Endothelial cell of umbilical vein (primary cell): ENCODE data around the gene POR. TPM values are rescaled to one million over a fixed set of nuclear protein-coding genes. Genes with fewer than 3 reads are reported as not detected.

Experiments
- BruUV-seq: library from RNA; stranded (reverse); fragments of 400-500 nt; replicated peaks from 2 replicates; lab custom pipeline; 2021; lab: Mats Ljungman, UMichigan
- CTCF ChIA-PET: fragments of 300-600, 350-600 bp; sonication (Branson Sonifier 250); formaldehyde crosslinking; loops from one replicate; lab custom pipeline; 2021; ENCODE audit warnings: antibody characterized with exemption, inconsistent platforms; lab: Charles Lee
- POLR2A ChIA-PET: fragments of 300-600, 350-600 bp; sonication (Branson Sonifier 250); formaldehyde crosslinking; loops from one replicate; lab custom pipeline; 2021; ENCODE audit warnings: antibody characterized with exemption, inconsistent platforms; lab: Charles Lee
- DNase-seq: peaks from one replicate; pipeline ENCODE4 v3.0.0-alpha.2; 2011; ENCODE audit warnings: low read depth, low spot score
- FAIRE-seq: peaks from 2 replicates; lab custom pipeline; 2011; peaks lifted over from hg19 to GRCh38; lab: Jason Lieb, UNC
- H2AFZ ChIP-seq: 2 replicates; pipeline ENCODE4 v1.6.0; 2012; ENCODE audit warnings: low read depth, low read length, control low read depth, inconsistent platforms
- H3K27ac ChIP-seq: 2 replicates; pipeline ENCODE4 v1.5.1; 2011; ENCODE audit warnings: low read depth, mild to moderate bottlenecking, control low read depth, low read length, moderate library complexity; ENCODE audit not compliant: insufficient read depth
- H3K27me3 ChIP-seq, 2 experiments: 2 replicates each; pipeline versions ENCODE4 v1.6.0 to v1.6.1; 2011; ENCODE audit warnings: low read length in 2 of 2, mixed read lengths in 1 of 2; ENCODE audit not compliant: control insufficient read depth in 2 of 2, insufficient read depth in 2 of 2
- H3K36me3 ChIP-seq, 2 experiments: 2 replicates in 1 of 2; 3 replicates in 1 of 2; pipeline ENCODE4 v1.5.1; 2011; ENCODE audit warnings: low read length in 2 of 2, mild to moderate bottlenecking in 1 of 2, moderate library complexity in 1 of 2; ENCODE audit not compliant: control insufficient read depth in 2 of 2, insufficient read depth in 2 of 2; ENCODE audit errors: extremely low read depth in 1 of 2
- H3K4me1 ChIP-seq: 3 replicates; pipeline ENCODE4 v1.5.1; 2011; ENCODE audit warnings: mild to moderate bottlenecking, low read length; ENCODE audit not compliant: control insufficient read depth, insufficient read depth; ENCODE audit errors: extremely low read depth
- H3K4me2 ChIP-seq: 2 replicates; pipeline ENCODE4 v1.6.1; 2011; ENCODE audit warnings: low read length, control low read depth, mixed read lengths; ENCODE audit not compliant: insufficient read depth
- H3K4me3 ChIP-seq, 3 experiments: fragments of 200-600 bp in 1 of 3; sonication (generic), shearing (Covaris generic) in 1 of 3; replicated peaks in 1 of 3; 2 replicates each; pipeline ENCODE4 v1.5.1; 2011 to 2016; ENCODE audit warnings: control low read depth in 3 of 3, low read length in 3 of 3, mild to moderate bottlenecking in 2 of 3, inconsistent platforms in 1 of 3, low read depth in 1 of 3, moderate library complexity in 1 of 3; ENCODE audit not compliant: insufficient read depth in 1 of 3
- H3K79me2 ChIP-seq: 2 replicates; pipeline ENCODE4 v1.6.0; 2012; ENCODE audit warnings: low read length, inconsistent platforms; ENCODE audit not compliant: control insufficient read depth, insufficient read depth
- H3K9ac ChIP-seq: replicated peaks from 2 replicates; pipeline ENCODE3; 2011; ENCODE audit warnings: low read length, control low read depth; ENCODE audit not compliant: insufficient read depth; ENCODE audit errors: extremely low read depth
- H3K9me1 ChIP-seq: replicated peaks from 3 replicates; pipeline ENCODE4 v1.6.0; 2011; ENCODE audit warnings: mild to moderate bottlenecking, low read length; ENCODE audit not compliant: control insufficient read depth, insufficient read depth; ENCODE audit errors: extremely low read depth
- H3K9me3 ChIP-seq: replicated peaks from 2 replicates; pipeline ENCODE4 v1.5.1; 2012; ENCODE audit warnings: low read length, inconsistent platforms; ENCODE audit not compliant: control insufficient read depth, insufficient read depth
- H4K20me1 ChIP-seq: replicated peaks from 2 replicates; pipeline ENCODE3; 2011; ENCODE audit warnings: mild to moderate bottlenecking, low read length; ENCODE audit not compliant: control insufficient read depth, insufficient read depth; ENCODE audit errors: extremely low read depth
- EZH2 ChIP-seq: IDR thresholded peaks from 2 replicates; pipeline ENCODE4 v1.6.1; 2012; ENCODE audit warnings: borderline replicate concordance, low read depth, mild to moderate bottlenecking, moderate library complexity, low read length, inconsistent platforms; ENCODE audit not compliant: severe bottlenecking
- FOS ChIP-seq: IDR thresholded peaks from 2 replicates; pipeline ENCODE4 v1.6.1; 2011; ENCODE audit warnings: mild to moderate bottlenecking, low read length, moderate library complexity, borderline replicate concordance; ENCODE audit not compliant: insufficient read depth
- GATA2 ChIP-seq: IDR thresholded peaks from 2 replicates; pipeline ENCODE4 v1.7.0; 2011; ENCODE audit warnings: low read depth, mild to moderate bottlenecking, moderate library complexity, mixed read lengths, low read length; ENCODE audit not compliant: insufficient read length, insufficient read depth
- JUN ChIP-seq: IDR thresholded peaks from 2 replicates; pipeline ENCODE4 v1.6.1; 2011; ENCODE audit warnings: borderline replicate concordance, low read depth; ENCODE audit not compliant: insufficient read length, insufficient read depth
- MYC ChIP-seq: IDR thresholded peaks from one replicate; pipeline ENCODE4 v1.6.1; 2011; ENCODE audit warnings: mild to moderate bottlenecking, low read depth, low read length
- POLR2A ChIP-seq: IDR thresholded peaks from 2 replicates; pipeline ENCODE4 v1.6.1; 2012; ENCODE audit warnings: low read depth, mild to moderate bottlenecking, control low read depth, low read length
- POLR2AphosphoS5 ChIP-seq: IDR thresholded peaks from 2 replicates; pipeline ENCODE4 v1.6.1; 2012; ENCODE audit warnings: low read depth, mild to moderate bottlenecking, control low read depth, low read length, moderate library complexity; ENCODE audit not compliant: insufficient read depth
- dilution Hi-C: fragments of 300-500 bp; cut with MboI; formaldehyde crosslinking; loops from one replicate; pipeline ENCODE4 v1.15.0; 2019; ENCODE audit warnings: low sequenced_read_pairs; ENCODE audit not compliant: extremely low pct_ligation_motif_present
- intact Hi-C: fragments of 100-400 bp; cut with micrococcal nuclease; formaldehyde crosslinking; loops from one replicate; pipeline ENCODE4 v1.10.0; 2022
- polyA plus RNA-seq, 4 experiments: library from polyadenylated mRNA; depleted of rRNA in 3 of 4; stranded (reverse) in 3 of 4; unstranded in 1 of 4; fragments of >200 nt; gene quantifications; 2 replicates each; pipeline versions ENCODE4 v1.2.1 to v1.2.3, GENCODE V29; 2011 to 2012; ENCODE audit warnings: missing spikeins in 1 of 4
- total RNA-seq: library from RNA; stranded (reverse); gene quantifications from 2 replicates; pipeline ENCODE4 v1.2.3, GENCODE V29; 2021
- TF ChIP-seq, protein P1 (sequence below): IDR thresholded peaks from 2 replicates; pipeline ENCODE4 v1.6.1; 2011; ENCODE audit not compliant: insufficient read depth, insufficient read length
- TF ChIP-seq, protein P2 (sequence below), 2 donors: IDR thresholded peaks; 1 replicate in 1 of 2; 2 replicates in 1 of 2; pipeline ENCODE4 v1.5.1; 2011; ENCODE audit warnings: low read length in 2 of 2, mild to moderate bottlenecking in 2 of 2, moderate library complexity in 2 of 2, control low read depth in 1 of 2, inconsistent platforms in 1 of 2, low read depth in 1 of 2; ENCODE audit not compliant: insufficient read depth in 1 of 2; ENCODE audit errors: extremely low read depth in 1 of 2

Gene POR
- total and polyA plus RNA-seq, 2 donors (not counting 3 experiments of a cell fraction or from before 2014, with no cell fraction given), result 59.5 to 73.6 TPM

DNA sequence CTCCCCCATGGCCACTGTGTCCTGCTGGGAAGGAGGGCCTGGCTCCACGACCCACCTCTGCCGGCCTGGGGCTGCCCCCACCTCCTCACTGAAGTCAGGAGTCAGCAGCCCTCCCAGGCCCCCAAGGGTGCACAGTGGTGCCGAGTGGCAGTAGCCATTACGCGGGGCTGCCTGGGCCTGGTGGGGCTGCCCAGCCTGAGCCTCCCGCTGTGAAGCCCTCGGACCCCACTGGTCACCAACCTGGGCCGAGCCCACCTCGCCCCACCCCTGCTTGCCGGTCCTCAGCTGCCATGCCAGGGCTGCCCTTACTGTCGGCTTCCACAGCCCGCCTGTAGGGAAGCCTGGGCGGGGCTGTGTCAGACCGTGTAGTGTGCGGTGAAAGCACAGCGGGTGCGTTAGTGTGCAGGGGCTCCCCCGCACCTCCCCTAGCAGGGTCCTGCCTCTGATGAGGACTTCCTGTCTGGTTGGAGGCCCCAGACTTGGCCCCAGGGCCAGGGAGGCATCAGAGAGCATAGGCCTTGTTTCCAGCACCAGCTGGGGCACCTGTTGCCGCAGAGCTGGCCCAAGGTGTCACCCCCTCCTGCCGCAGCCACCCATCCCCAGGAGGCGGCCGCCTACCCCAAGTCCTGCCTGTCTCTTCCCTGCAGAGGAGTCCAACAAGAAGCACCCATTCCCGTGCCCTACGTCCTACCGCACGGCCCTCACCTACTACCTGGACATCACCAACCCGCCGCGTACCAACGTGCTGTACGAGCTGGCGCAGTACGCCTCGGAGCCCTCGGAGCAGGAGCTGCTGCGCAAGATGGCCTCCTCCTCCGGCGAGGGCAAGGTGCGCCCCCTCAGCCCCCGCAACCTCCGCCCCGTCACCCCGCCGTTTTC is 69.4 kb downstream of the POR start:
- POLR2A ChIA-PET, result no interaction called here
- CTCF ChIA-PET, result interaction anchor here (1.0 kb wide), 1 partner anchor 36 kb away, joined by 3 read pairs; no protein-coding TSS in a partner anchor
- no TSS peak for BruUV-seq
- intact Hi-C loops (no loop called here), dilution Hi-C loops (no loop called here)
- Histone ChIP-seq H3K9me1 (no peaks in the 10 kb centered on the region), H3K36me3 (peaks cover 9 to 63% of the 10 kb centered on the region in 2 experiments), H3K4me3 (no peak overlapping the region), H3K4me2 (no peak overlapping the region), H3K27me3 (no peaks in the 10 kb centered on the region), H4K20me1 (no peaks in the 10 kb centered on the region), H3K4me1 (no peaks in the 10 kb centered on the region), H3K9ac (no peak overlapping the region), H3K79me2 (no peaks in the 10 kb centered on the region), H3K27ac (no peak overlapping the region), H3K9me3 (no peaks in the 10 kb centered on the region), H2AFZ (no peak overlapping the region)
- FAIRE-seq (no peak), DNase-seq (no peak)
- TF ChIP-seq, protein P1, sequence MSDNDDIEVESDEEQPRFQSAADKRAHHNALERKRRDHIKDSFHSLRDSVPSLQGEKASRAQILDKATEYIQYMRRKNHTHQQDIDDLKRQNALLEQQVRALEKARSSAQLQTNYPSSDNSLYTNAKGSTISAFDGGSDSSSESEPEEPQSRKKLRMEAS, result no peak
- TF ChIP-seq GATA2 (no peak), EZH2 (no peak), MYC (no peak)

DNA sequence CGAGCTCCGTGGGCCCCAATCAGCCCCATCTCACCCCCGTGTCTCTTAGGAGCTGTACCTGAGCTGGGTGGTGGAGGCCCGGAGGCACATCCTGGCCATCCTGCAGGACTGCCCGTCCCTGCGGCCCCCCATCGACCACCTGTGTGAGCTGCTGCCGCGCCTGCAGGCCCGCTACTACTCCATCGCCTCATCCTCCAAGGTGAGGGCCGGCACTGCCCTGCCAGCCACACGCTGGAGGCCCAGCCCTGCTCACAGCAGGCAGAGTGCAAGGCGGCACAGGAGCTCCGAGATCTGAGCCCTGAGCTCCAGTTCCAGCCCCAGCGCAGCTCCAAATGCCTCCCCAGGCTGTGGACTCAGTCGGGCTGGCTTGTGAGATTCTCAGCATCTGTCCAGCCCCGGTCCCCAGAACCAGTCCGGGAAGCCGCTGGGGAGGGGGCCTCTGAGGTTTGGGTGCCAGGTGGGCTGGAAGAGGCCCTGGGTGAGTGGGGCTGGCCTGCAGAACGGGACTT is 70.1 kb downstream of the POR start:
- FAIRE-seq (no peak), DNase-seq (no peak)
- no peaks in the 10 kb centered on the region for H3K4me1 ChIP-seq
- H3K9me3 ChIP-seq, result no peaks in the 10 kb centered on the region
- no peaks in the 10 kb centered on the region for H4K20me1 ChIP-seq
- H3K9ac ChIP-seq, result no peak overlapping the region
- H3K27me3 ChIP-seq, result no peaks in the 10 kb centered on the region
- no peak overlapping the region for H3K27ac ChIP-seq
- dilution Hi-C loops (no loop called here), intact Hi-C loops (no loop called here)
- H3K79me2 ChIP-seq, result no peaks in the 10 kb centered on the region
- H3K4me3 ChIP-seq, result no peak overlapping the region
- no TSS peak for BruUV-seq
- TF ChIP-seq EZH2, result no peak
- TF ChIP-seq GATA2, result no peak
- TF ChIP-seq, protein P1, result no peak
- TF ChIP-seq MYC, result no peak
- TF ChIP-seq, protein P2, sequence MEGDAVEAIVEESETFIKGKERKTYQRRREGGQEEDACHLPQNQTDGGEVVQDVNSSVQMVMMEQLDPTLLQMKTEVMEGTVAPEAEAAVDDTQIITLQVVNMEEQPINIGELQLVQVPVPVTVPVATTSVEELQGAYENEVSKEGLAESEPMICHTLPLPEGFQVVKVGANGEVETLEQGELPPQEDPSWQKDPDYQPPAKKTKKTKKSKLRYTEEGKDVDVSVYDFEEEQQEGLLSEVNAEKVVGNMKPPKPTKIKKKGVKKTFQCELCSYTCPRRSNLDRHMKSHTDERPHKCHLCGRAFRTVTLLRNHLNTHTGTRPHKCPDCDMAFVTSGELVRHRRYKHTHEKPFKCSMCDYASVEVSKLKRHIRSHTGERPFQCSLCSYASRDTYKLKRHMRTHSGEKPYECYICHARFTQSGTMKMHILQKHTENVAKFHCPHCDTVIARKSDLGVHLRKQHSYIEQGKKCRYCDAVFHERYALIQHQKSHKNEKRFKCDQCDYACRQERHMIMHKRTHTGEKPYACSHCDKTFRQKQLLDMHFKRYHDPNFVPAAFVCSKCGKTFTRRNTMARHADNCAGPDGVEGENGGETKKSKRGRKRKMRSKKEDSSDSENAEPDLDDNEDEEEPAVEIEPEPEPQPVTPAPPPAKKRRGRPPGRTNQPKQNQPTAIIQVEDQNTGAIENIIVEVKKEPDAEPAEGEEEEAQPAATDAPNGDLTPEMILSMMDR (IDR thresholded peaks at IDR 0.05; ENCODE audit: extremely low read depth in 1 of 2, insufficient read depth in 1 of 2, low read depth in 1 of 2, low read length in 2 of 2), result no peak
- TF ChIP-seq FOS, result no peak
- TF ChIP-seq POLR2A, result no peak
- TF ChIP-seq JUN, result no peak
- TF ChIP-seq POLR2AphosphoS5, result no peak
- peaks cover 9 to 63% of the 10 kb centered on the region in 2 experiments for H3K36me3 ChIP-seq
- no peak overlapping the region for H3K4me2 ChIP-seq
- ChIA-PET CTCF (interaction anchor here (1.0 kb wide), 1 partner anchor 35 kb away, joined by 3 read pairs; no protein-coding TSS in a partner anchor), POLR2A (no interaction called here)
- no peak overlapping the region for H2AFZ ChIP-seq
- H3K9me1 ChIP-seq, result no peaks in the 10 kb centered on the region
